Glutamatergic neuron (in vitro differentiated cells): ENCODE measurements around the gene BRI3. TPM values are rescaled to one million over a fixed set of nuclear protein-coding genes. Genes with fewer than 3 reads are reported as not detected.

ENCODE experiments used
- DNase-seq: peaks from one replicate; pipeline ENCODE4 v3.0.0; 2022
- H3K27ac Mint-ChIP-seq: one replicate; pipeline ENCODE4 v1.8.0; 2020; ENCODE audit warnings: mild to moderate bottlenecking, mixed read lengths, inconsistent platforms; ENCODE audit not compliant: unreplicated experiment
- H3K27me3 Mint-ChIP-seq: one replicate; pipeline ENCODE4 v1.8.0; 2020; ENCODE audit warnings: mild to moderate bottlenecking, moderate library complexity, mixed read lengths, inconsistent platforms; ENCODE audit not compliant: unreplicated experiment
- H3K36me3 Mint-ChIP-seq: one replicate; pipeline ENCODE4 v1.8.0; 2020; ENCODE audit warnings: mild to moderate bottlenecking, mixed read lengths, inconsistent platforms; ENCODE audit not compliant: unreplicated experiment
- H3K4me1 Mint-ChIP-seq: one replicate; pipeline ENCODE4 v1.8.0; 2020; ENCODE audit warnings: mild to moderate bottlenecking, low read depth, mixed read lengths, inconsistent platforms; ENCODE audit not compliant: unreplicated experiment
- H3K4me3 Mint-ChIP-seq: one replicate; pipeline ENCODE4 v1.8.0; 2020; ENCODE audit warnings: mild to moderate bottlenecking, mixed read lengths, inconsistent platforms; ENCODE audit not compliant: unreplicated experiment
- H3K9me3 Mint-ChIP-seq: one replicate; pipeline ENCODE4 v1.8.0; 2020; ENCODE audit warnings: mild to moderate bottlenecking, moderate library complexity, mixed read lengths, inconsistent platforms; ENCODE audit not compliant: unreplicated experiment
- CTCF ChIP-seq: fragments of 200-600 bp; sonication (generic); IDR thresholded peaks from one replicate; pipeline ENCODE4 v1.5.0; 2021; ENCODE audit not compliant: partially characterized antibody, unreplicated experiment
- total RNA-seq: library from RNA; stranded (reverse); fragmentation: NEBNext Ultra II Directional; extraction: Animal tissue kit (Norgen Biotek cat#: 25700); gene quantifications from one replicate; pipeline ENCODE4 v1.2.1, GENCODE V29; 2021; ENCODE audit not compliant: unreplicated experiment

BRI3 gene
- total RNA-seq, 1 donor from 2014 or later, result 176 TPM

DNA sequence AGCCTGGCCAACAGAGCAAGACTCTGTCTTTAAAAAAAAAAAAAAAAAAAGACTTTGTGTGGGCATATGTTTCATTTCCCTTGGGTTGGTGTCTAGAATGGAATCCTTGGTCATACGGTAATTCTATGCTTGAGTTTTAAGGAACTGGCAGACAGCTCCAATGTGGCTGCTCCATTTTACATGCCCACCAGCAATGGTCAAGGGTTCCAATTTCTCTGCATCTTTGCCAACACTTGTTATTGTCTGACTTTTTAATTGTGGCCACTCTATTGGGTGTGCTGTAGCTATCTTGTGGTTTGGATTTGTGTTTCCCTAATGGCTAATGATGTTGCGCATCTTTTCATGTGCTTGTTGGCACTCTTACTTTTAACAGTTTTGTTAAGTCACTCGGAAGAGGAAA is 57.6 kb downstream of the BRI3 start:
- Mint-ChIP-seq H3K4me1 (no peaks in the 10 kb centered on the region), H3K36me3 (peaks cover 8% of the 10 kb centered on the region), H3K27me3 (no peaks in the 10 kb centered on the region), H3K27ac (no peak overlapping the region), H3K4me3 (no peak overlapping the region), H3K9me3 (peaks cover 2% of the 10 kb centered on the region)
- TF ChIP-seq CTCF, result no peak
- no peak for DNase-seq

GRCh38 chr7:98341106-98341505 is 59.6 kb downstream of the BRI3 start:
- Mint-ChIP-seq H3K9me3 (peaks cover 2% of the 10 kb centered on the region), H3K27me3 (no peaks in the 10 kb centered on the region), H3K36me3 (peaks cover 8% of the 10 kb centered on the region), H3K4me1 (no peaks in the 10 kb centered on the region), H3K4me3 (no peak overlapping the region), H3K27ac (no peak overlapping the region)
- TF ChIP-seq CTCF, result no peak
- no peak for DNase-seq

Other genes starting within 250 kb of the BRI3 start
- 20.6 TPM for gene LMTK2, start 174.8 kb upstream of the BRI3 start, total RNA-seq
- not detected for gene BHLHA15, start 70.2 kb upstream of the BRI3 start, total RNA-seq
- 174 TPM for gene TECPR1, start 29.5 kb upstream of the BRI3 start, total RNA-seq
- 0.66 TPM for gene BAIAP2L1, start 119.4 kb downstream of the BRI3 start, total RNA-seq